ENCODE results near the gene IL20RA.

The IL20RA gene

DNA sequence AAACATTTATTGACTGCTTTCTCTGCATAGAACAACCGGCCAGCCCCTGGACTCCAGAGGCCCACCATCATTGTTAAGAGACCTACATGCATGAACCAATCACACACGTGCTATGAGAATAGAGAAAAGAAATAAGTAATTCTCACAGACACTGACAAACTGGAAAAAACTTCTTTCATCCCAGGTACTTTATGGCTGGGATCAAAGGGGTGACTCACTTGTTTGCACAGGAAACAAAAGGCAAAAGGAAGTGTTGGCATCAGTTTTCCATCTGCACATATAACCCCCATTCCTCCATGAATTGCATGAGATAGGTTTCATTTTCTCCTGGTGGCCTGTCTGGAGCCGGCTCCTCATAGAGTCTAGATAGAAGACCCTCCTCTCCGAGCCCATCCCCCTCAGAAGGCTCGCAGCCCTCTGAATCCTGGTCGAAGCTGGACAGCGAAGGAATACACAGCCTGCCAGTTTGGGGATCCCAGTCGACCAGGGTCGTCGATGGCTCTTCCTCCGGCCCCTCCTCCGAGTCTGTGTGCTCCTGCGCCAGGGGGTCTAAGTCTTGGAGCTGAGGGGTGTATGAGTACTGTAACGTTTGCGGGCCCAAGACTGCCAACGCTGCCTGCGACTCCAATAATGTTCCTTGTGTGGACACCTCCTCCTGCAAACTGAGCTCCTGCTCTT lies 43.3 kb downstream of the IL20RA start:
- in situ Hi-C loops (cut with MboI; ENCODE audit: low pct_unique_long_range_greater_than_20kb, low sequenced_read_pairs, unreplicated experiment), result no loop called here
- TF ChIP-seq, protein P1, sequence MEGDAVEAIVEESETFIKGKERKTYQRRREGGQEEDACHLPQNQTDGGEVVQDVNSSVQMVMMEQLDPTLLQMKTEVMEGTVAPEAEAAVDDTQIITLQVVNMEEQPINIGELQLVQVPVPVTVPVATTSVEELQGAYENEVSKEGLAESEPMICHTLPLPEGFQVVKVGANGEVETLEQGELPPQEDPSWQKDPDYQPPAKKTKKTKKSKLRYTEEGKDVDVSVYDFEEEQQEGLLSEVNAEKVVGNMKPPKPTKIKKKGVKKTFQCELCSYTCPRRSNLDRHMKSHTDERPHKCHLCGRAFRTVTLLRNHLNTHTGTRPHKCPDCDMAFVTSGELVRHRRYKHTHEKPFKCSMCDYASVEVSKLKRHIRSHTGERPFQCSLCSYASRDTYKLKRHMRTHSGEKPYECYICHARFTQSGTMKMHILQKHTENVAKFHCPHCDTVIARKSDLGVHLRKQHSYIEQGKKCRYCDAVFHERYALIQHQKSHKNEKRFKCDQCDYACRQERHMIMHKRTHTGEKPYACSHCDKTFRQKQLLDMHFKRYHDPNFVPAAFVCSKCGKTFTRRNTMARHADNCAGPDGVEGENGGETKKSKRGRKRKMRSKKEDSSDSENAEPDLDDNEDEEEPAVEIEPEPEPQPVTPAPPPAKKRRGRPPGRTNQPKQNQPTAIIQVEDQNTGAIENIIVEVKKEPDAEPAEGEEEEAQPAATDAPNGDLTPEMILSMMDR (IDR thresholded peaks at IDR 0.05; ENCODE audit: extremely low read depth, insufficient read depth, missing control alignments), result no peak
- DNase-seq (ENCODE audit: low spot score), result no peak

DNA sequence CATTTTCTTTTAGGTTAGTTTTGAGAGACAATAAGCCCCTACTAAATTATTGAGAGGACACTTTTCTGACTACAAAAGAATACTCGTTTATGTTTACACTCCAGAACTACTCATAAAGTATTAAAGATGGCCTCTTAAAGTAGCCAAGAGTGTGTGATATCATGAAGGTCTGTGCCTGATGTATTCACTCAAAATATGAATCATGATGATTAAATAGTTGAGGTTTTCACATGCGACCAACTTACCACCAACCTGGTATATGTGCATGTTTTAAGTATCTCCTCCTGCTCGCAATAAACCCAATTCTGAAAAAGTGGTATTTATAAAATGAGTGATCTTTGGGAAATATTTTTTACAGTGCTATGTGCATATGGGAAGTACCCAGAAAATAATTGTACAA lies 43.9 kb downstream of the IL20RA start:
- DNase-seq (ENCODE audit: low spot score), result no peak
- TF ChIP-seq, protein P1 (IDR thresholded peaks at IDR 0.05; ENCODE audit: extremely low read depth, insufficient read depth, missing control alignments), result no peak
- in situ Hi-C loops (cut with MboI; ENCODE audit: low pct_unique_long_range_greater_than_20kb, low sequenced_read_pairs, unreplicated experiment), result no loop called here

DNA sequence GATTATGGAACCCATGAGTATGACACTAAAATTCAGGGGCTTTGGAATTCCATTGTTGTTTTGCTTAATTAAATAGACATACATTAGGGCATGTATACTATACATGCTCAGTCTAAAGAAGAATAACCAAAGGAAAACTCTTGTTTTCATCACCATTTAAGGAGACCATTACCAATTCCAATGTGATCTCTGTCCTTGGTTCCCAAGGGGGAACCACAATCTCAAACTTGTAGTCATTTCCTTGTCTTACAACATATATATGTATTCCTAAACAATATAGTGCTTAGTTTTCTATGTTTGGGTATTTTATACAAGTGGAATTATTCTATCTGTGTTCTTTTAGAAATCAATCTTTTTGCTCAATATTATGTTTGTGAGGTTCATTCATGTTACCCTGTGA lies 49.2 kb downstream of the IL20RA start:
- in situ Hi-C loops (cut with MboI; ENCODE audit: low pct_unique_long_range_greater_than_20kb, low sequenced_read_pairs, unreplicated experiment), result no loop called here

DNA sequence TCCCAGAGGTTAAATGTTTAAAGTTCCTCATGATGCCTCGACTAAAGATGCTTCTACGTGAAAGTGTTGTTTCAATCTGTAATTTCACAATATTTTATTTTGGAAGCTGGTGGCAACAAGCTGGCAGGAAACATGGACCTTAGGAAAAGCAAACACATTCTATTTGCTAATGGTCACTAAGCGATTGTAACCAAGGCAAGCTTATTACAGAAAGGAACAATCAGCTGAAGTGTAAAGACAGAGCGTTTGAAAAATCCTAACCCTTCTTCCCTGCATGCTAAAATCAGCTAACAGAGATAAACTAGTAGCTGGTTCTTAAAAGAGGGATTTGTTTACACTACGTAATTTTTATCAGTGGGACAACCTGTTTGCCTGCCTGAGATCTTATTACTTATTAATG lies 50.0 kb downstream of the IL20RA start:
- in situ Hi-C loops (cut with MboI; ENCODE audit: low pct_unique_long_range_greater_than_20kb, low sequenced_read_pairs, unreplicated experiment), result no loop called here
- no peak for DNase-seq (ENCODE audit: low spot score)
- TF ChIP-seq, protein P1 (IDR thresholded peaks at IDR 0.05; ENCODE audit: extremely low read depth, insufficient read depth, missing control alignments), result no peak

More for the DNA sequence above, 49.2 kb downstream of the IL20RA start:
- TF ChIP-seq, protein P1 (IDR thresholded peaks at IDR 0.05; ENCODE audit: extremely low read depth, insufficient read depth, missing control alignments), result no peak
- no peak for DNase-seq (ENCODE audit: low spot score)

DNA sequence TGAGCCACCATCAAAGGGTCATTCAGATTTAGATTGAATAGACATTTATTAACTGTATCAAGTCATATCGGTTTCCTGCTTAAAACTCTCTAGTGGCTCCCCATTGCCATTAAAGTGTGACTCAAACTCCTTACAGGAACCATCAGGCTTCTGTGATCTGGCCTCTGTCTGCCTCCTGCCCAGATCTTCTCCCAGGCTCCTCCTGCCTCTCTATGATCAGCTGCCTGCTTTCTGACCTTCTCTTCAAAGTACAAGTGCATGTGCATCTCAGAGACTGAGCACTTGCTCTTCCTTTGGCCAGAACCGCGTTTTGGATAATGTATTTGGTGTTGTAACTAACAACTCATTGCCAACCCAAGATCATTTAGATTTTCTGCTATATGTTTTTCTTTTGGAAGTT lies 52.7 kb downstream of the IL20RA start:
- DNase-seq (ENCODE audit: low spot score), result no peak
- TF ChIP-seq, protein P1 (IDR thresholded peaks at IDR 0.05; ENCODE audit: extremely low read depth, insufficient read depth, missing control alignments), result no peak
- in situ Hi-C loops (cut with MboI; ENCODE audit: low pct_unique_long_range_greater_than_20kb, low sequenced_read_pairs, unreplicated experiment), result no loop called here

DNA sequence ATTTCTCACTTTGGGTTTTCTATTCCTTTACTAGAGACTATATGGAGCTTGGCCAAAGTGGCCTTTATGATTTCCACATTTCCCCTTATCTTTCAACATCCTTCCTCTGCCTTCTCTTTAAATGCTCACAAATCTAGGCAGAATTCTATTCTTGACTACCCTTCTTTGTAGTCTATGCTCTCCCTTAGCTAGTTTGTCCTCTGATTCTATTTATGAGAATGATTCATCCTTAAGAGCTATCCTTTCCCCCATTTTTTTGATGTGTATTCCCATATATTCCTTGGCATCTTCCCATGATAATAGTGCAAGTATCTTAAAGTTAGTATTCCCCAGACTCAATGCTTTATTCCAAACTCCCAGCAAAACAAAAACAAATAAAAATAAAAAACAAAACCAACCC lies 53.1 kb downstream of the IL20RA start:
- TF ChIP-seq, protein P1 (IDR thresholded peaks at IDR 0.05; ENCODE audit: extremely low read depth, insufficient read depth, missing control alignments), result no peak
- in situ Hi-C loops (cut with MboI; ENCODE audit: low pct_unique_long_range_greater_than_20kb, low sequenced_read_pairs, unreplicated experiment), result no loop called here
- no peak for DNase-seq (ENCODE audit: low spot score)
